ENCODE measurements around the gene LRRFIP1. TPM values are rescaled to one million over a fixed set of nuclear protein-coding genes. Genes with fewer than 3 reads are reported as not detected.

The LRRFIP1 gene
- total and polyA plus RNA-seq, 7 donors, result 42.3 to 108 (median 91.9) TPM

- DNase-seq (no peak), ATAC-seq (no peak)
- no peaks in the 10 kb centered on the region for H3K27me3 ChIP-seq (ENCODE audit: insufficient read depth in 3 of 3, low read length in 2 of 3)
- TF ChIP-seq CTCF (IDR thresholded peaks at IDR 0.05), result no peak
- H3K4me1 ChIP-seq, result peaks cover 99% of the 10 kb centered on the region
- no peaks in the 10 kb centered on the region for H3K36me3 ChIP-seq (ENCODE audit: insufficient read depth in 1 of 2, low read depth in 1 of 2)
- H3K27ac ChIP-seq, result peak overlapping the region; percentile 96
- WGBS, 3 donors, result 46 to 56% (median 49%) methylated on average over 10 of the region's 10 CpGs
- no peak overlapping the region for H3K4me3 ChIP-seq
- no peaks in the 10 kb centered on the region for H3K9me3 ChIP-seq
- intact Hi-C loops (cut with DNase I), result no loop called here
Measured at GRCh38 chr2:237701859-237702390, 74.5 kb downstream of the LRRFIP1 start.

DNA sequence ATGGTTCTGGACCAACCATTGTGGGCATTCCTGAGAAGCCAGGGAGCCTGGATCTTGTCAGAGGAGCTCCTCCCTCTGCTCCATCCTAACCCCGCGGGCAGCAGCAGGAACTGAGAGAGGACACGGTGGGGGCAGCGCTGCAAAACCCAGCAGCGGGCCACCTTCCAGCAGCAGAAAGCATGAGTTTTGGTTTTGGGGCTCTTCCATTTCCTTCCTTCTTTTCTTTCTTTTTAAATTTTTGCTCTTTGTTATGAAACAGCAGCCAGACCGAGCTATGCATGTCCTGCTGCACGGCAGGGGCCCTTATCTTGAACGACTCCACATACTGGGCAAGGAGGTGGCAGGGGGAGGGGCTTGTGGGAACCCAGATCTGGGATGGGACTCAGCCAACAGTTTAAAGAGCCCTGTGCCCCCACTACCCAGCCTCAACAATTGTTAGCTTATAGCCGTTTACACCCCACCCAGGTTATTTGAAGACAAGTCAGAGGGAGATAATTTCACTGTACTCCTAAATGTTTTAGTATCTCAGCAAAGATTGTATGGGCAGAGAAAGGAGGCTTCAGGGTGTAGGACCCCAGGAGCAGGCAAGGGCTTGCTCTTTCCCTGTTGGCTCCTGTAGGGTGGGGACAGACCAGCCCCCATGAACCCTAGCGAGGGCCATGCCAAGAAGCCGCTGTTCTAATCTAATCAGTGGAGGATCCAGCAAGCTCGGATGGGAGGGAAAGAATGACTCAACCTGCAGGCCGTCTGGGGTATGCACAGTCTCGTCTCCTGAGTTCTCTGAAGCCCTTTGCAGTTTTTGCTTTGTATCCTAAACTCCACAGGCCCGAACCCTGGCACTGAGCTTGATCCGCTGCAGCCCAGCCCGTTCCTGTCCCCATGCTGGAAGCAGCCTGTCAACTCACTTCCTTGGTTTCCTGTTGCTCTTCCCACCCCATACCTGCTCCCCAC is 75.3 kb downstream of the LRRFIP1 start:
- Histone ChIP-seq H3K27ac (peak overlapping the region; percentile 96), H3K4me1 (peaks cover 98% of the 10 kb centered on the region), H3K9me3 (no peaks in the 10 kb centered on the region), H3K4me3 (peak overlapping the region; percentile 11), H3K27me3 (ENCODE audit: insufficient read depth in 3 of 3, low read length in 2 of 3) (no peaks in the 10 kb centered on the region), H3K36me3 (ENCODE audit: insufficient read depth in 1 of 2, low read depth in 1 of 2) (no peaks in the 10 kb centered on the region)
- intact Hi-C loops (cut with DNase I), result loop anchor here in 1 of 2 donors (1.0 kb wide), 1 partner anchor 10 kb away; no protein-coding TSS in a partner anchor
- 19 to 31% (median 23%) methylated on average over 17 of the region's 17 CpGs for WGBS, 3 donors
- DNase-seq (peak in 1 of 2 donors; percentile 67), ATAC-seq (peak in 3 of 4 donors; percentile 23 to 33 (median 26))
- no peak for TF ChIP-seq CTCF (IDR thresholded peaks at IDR 0.05)

DNA sequence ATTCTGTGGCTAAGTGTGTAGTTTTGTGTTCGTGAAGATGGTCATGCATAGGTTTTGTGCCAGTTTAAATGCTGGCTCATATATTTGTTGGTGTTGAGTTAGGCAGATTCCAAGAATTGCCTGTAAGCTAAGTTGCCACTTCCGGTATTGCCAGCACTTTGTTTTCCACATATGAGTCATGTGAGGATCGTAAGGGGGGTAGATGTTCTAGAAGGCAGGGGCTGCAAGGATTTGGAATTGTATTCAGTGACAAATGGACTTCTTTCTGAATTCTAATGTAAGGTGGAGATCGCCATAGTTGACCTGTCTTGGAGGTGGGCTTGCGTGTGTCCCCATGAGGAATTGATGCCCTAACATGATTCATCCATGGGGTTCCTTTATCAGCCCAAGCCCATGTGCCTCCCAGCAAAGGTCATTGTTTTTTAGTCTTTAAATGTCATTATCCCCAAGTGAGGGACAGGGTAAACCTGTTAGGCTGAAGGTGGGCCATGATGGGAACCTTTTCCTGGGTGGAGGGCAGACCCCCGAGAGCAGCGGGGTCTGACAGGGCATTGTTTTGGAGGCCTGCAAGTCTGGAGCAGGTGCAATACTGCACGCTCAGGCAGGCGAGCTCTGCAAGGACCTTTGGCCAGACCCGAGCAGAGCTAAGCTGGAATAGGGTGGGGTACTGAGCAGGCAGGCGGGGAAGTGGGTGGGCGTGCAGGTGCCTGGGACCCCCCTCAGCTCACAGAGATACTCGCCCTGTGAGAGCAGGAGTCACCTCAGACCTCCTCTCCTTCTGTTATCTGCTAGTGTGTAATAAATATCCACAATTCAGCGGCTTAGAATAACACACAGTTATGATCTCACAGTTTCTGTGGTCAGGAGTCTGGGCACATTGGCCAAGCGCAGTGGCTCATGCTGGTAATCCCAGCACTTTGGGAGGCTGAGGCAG is 77.4 kb downstream of the LRRFIP1 start:
- DNase-seq, result no peak
- peaks cover 96% of the 10 kb centered on the region for H3K4me1 ChIP-seq
- WGBS, 3 donors, result 79 to 82% (median 80%) methylated on average over 15 of the region's 15 CpGs

More for the DNA sequence above, 77.4 kb downstream of the LRRFIP1 start:
- no peak for TF ChIP-seq CTCF (IDR thresholded peaks at IDR 0.05)
- Histone ChIP-seq H3K9me3 (no peaks in the 10 kb centered on the region), H3K36me3 (ENCODE audit: insufficient read depth in 1 of 2, low read depth in 1 of 2) (peaks cover 0 to 14% of the 10 kb centered on the region in 2 donors), H3K27me3 (ENCODE audit: insufficient read depth in 3 of 3, low read length in 2 of 3) (no peaks in the 10 kb centered on the region), H3K27ac (peak overlapping the region; percentile 96), H3K4me3 (no peak overlapping the region)
- ATAC-seq, result peak; percentile 30 to 49 (median 39)
- intact Hi-C loops (cut with DNase I), result no loop called here

Data from psoas muscle (tissue), 8 donors.